ENCODE data around the gene SSR2.

- no peak for TF ChIP-seq EP300 (IDR thresholded peaks at IDR 0.05)
- no peak for TF ChIP-seq CTCF (IDR thresholded peaks at IDR 0.05)
- no peak for TF ChIP-seq POLR2A (IDR thresholded peaks at IDR 0.05)
- no peak for TF ChIP-seq POLR2AphosphoS5 (IDR thresholded peaks at IDR 0.05)
Measured at GRCh38 chr1:155981266-155982088, 39.3 kb downstream of the SSR2 start.
